ENCODE data around the gene DBT. TPM values are rescaled to one million over a fixed set of nuclear protein-coding genes. Genes with fewer than 3 reads are reported as not detected.
"Not testable (repeated sequence)": the region's sequence is repeated elsewhere in the genome, so short reads cannot be mapped to it uniquely, and the experiment has no call there.

The DBT gene
- total and polyA plus RNA-seq, 2 donors, result 9.0 to 16.9 TPM

DNA sequence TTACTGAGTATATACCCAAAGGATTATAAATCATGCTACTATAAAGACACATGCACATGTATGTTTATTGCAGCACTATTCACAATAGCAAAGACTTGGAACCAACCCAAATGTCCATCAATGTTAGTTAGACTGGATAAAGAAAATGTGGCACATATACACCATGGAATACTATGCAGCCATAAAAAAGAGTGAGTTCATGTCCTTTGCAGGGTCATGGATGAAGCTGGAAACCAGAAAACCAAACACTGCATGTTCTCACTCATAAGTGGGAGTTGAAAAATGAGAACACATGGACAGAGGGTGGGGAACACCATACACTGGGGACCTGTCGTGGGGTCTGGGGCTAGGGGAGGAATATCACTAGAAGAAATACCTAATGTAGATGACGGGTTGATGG, 44.0 kb downstream of the DBT start:
- H3K4me1 ChIP-seq (ENCODE audit: insufficient read depth); H3K27ac ChIP-seq (ENCODE audit: low read depth); DNase-seq (ENCODE audit: extremely low spot score); H3K4me3 ChIP-seq (ENCODE audit: low read depth, low read length); H3K36me3 ChIP-seq (ENCODE audit: insufficient read depth): not testable (repeated sequence)
- WGBS, result 94% methylated on average over 2 of the region's 2 CpGs

DNA sequence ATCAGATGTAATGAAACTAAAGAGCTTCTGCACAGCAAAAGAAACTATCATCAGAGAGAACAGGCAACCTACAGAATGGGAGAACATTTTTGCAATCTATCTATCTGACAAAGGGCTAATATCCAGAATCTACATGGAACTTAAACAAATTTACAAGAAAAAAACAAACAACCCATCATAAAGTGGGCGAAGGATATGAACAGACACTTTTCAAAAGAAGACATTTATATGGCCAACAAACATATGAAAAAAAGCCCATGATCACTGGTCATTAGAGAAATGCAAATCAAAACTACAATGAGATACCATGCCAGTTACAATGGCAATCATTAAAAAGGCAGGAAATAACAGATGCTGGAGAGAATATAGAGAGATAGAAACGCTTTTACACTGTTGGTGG, 44.5 kb downstream of the DBT start:
- not testable (repeated sequence) for H3K4me3 ChIP-seq (ENCODE audit: low read depth, low read length); H3K27ac ChIP-seq (ENCODE audit: low read depth); H3K4me1 ChIP-seq (ENCODE audit: insufficient read depth); H3K36me3 ChIP-seq (ENCODE audit: insufficient read depth); DNase-seq (ENCODE audit: extremely low spot score)
- WGBS, result 98% methylated on average over 2 of the region's 2 CpGs

DNA sequence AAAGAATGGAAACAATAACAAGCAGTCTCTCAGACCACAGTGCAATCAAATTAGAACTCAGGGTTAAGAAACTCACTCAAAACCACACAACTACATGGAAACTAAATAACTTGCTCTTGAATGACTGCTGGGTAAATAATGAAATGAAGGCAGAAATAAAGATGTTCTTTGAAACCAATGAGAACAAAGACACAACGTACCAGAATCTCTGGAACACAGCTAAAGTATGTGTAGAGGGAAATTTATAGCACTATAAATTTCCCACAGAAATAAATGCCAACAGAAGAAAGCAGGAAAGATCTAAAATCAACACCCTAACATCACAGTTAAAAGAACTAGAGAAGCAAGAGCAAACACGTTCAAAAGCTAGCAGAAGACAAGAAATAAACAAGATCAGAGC, 46.9 kb downstream of the DBT start:
- not testable (repeated sequence) for DNase-seq (ENCODE audit: extremely low spot score); H3K4me3 ChIP-seq (ENCODE audit: low read depth, low read length); H3K27ac ChIP-seq (ENCODE audit: low read depth); H3K4me1 ChIP-seq (ENCODE audit: insufficient read depth)
- 30% methylated on average over 2 of the region's 2 CpGs for WGBS
- H3K36me3 ChIP-seq (ENCODE audit: insufficient read depth), result peaks cover 11% of the 10 kb centered on the region

DNA sequence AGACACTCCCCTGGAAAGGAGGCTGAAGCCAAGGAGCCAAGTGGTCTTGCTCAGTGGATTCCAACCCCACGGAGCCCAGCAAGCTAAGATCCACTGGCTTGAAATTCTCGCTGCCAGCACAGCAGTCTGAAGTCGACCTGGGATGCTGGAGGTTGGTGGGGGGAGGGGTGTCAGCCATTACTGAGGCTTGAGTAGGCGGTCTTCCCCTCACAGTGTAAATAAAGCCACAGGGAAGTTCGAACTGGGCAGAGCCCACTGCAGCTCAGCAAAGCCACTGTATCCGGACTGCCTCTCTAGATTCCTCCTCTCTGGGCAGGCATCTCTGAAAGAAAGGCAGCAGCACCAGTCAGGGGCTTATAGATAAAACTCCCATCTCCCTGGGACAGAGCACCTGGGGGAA, 49.6 kb downstream of the DBT start:
- H3K36me3 ChIP-seq (ENCODE audit: insufficient read depth), result peaks cover 11% of the 10 kb centered on the region
- WGBS, result 56% methylated on average over 6 of the region's 6 CpGs

DNA sequence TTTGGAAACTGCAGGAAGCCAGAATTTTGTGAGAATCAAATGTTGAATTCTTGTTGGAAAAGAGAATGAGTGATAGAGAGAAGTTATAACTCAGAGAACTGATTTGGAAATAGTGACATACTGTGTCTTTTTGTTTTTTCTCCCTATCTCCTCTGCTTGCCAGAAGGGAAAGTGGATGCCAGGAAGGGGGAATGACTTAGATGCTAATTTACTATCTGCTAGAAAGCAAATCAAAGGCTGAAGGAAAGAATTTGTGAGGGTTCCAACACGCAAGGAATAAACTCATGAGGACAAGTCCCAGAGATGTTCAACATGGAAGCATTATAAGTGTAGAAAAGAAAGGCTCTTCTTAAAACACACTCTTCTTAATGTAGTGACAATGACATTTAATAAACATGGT, 51.0 kb downstream of the DBT start:
- Histone ChIP-seq H3K27ac (ENCODE audit: low read depth) (no peak overlapping the region), H3K36me3 (ENCODE audit: insufficient read depth) (peaks cover 11% of the 10 kb centered on the region), H3K4me3 (ENCODE audit: low read depth, low read length) (no peak overlapping the region), H3K4me1 (ENCODE audit: insufficient read depth) (no peaks in the 10 kb centered on the region)
- 95% methylated on average over 1 of the region's 1 CpG for WGBS
- no peak for DNase-seq (ENCODE audit: extremely low spot score)

More for the DNA sequence above, 49.6 kb downstream of the DBT start:
- not testable (repeated sequence) for H3K4me1 ChIP-seq (ENCODE audit: insufficient read depth); H3K4me3 ChIP-seq (ENCODE audit: low read depth, low read length); H3K27ac ChIP-seq (ENCODE audit: low read depth); DNase-seq (ENCODE audit: extremely low spot score)

DNA sequence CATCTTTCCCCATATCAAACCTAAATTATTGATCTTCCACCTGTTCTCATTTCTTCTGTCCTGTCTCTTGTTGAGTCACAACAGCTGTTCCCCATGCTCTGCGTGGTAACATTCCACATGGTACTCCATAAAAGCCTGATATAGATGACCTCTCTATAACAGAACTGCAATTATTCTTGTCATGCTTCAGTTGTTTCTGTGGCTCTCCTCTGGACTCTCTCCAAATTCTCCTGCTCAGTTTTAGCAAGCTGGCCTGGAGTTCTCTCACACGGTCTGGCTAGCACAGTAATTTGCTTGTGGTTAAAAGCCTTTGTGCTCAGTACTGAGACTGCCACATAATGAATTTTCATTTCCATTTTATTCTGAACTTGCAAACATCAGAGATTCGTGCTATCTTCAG, 61.0 kb downstream of the DBT start:
- Histone ChIP-seq H3K4me3 (ENCODE audit: low read depth, low read length) (no peak overlapping the region), H3K27ac (ENCODE audit: low read depth) (no peak overlapping the region), H3K4me1 (ENCODE audit: insufficient read depth) (no peaks in the 10 kb centered on the region), H3K36me3 (ENCODE audit: insufficient read depth) (no peaks in the 10 kb centered on the region)
- DNase-seq (ENCODE audit: extremely low spot score), result no peak
- 37% methylated on average over 3 of the region's 3 CpGs for WGBS

DNA sequence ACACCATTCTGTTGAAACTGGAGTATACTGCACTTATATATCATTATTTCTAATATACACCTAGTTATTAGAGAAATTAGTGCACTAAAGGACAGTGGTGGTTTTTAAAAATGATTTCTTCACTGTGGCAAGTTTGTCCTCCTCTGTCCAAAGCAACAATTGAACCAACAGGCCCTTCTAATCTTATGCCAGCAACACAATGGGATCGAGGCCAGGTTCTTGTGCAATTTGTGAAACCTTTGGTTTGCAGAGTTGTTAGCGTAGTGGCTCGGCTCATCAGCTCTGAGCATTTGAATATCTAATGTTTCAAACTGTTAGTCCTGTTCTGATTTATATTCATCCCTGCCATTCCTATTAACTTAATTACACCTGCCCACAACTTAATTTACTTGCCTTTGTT, 61.7 kb downstream of the DBT start:
- DNase-seq (ENCODE audit: extremely low spot score), result no peak
- no peaks in the 10 kb centered on the region for H3K4me1 ChIP-seq (ENCODE audit: insufficient read depth)
- 80% methylated on average over 3 of the region's 3 CpGs for WGBS
- no peaks in the 10 kb centered on the region for H3K36me3 ChIP-seq (ENCODE audit: insufficient read depth)
- no peak overlapping the region for H3K27ac ChIP-seq (ENCODE audit: low read depth)
- H3K4me3 ChIP-seq (ENCODE audit: low read depth, low read length), result no peak overlapping the region

DNA sequence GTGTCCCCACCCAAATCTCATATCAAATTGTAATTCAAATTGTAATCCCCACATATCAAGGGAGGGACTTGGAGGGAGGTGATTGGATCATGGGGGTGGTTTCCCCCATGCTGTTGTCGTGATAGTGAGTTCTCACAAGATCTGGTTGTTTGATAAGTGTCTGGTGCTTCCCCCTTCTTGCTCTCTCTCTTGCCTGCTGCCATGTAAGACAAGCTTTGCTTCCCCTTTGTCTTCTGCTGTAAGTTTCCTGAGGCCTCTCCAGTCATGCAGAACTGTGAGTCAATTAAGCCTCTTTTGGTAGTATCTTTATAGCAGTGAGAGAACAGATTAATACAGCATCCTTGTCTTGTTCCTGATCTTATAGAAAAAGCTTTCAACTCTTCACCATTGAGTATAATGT, 65.1 kb downstream of the DBT start:
- WGBS, result 54% methylated on average over 1 of the region's 1 CpG
- Histone ChIP-seq H3K4me1 (ENCODE audit: insufficient read depth) (no peaks in the 10 kb centered on the region), H3K36me3 (ENCODE audit: insufficient read depth) (no peaks in the 10 kb centered on the region), H3K27ac (ENCODE audit: low read depth) (no peak overlapping the region), H3K4me3 (ENCODE audit: low read depth, low read length) (no peak overlapping the region)
- DNase-seq (ENCODE audit: extremely low spot score), result no peak

DNA sequence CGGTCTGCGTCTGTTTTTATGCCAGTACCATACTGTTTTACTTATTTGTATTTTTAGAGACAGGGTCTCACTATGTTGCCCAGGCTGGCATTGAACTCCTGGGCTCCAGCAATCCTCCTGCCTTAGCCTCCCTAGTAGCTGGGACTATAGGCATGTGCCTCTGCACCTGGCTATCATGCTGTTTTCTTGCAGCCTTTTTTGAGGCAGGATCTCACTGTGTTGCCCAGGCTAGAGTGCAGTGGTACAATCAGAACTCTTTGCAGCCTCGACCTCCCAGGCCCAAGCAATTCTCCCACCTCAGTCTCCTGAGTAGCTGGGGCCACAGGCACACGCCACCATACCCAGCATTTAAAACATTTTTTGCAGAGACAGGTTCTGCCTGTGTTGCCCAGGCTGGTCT, 66.3 kb downstream of the DBT start:
- Histone ChIP-seq H3K36me3 (ENCODE audit: insufficient read depth) (no peaks in the 10 kb centered on the region), H3K27ac (ENCODE audit: low read depth) (no peak overlapping the region), H3K4me3 (ENCODE audit: low read depth, low read length) (no peak overlapping the region), H3K4me1 (ENCODE audit: insufficient read depth) (no peaks in the 10 kb centered on the region)
- no peak for DNase-seq (ENCODE audit: extremely low spot score)
- WGBS, result 94% methylated on average over 4 of the region's 4 CpGs

DNA sequence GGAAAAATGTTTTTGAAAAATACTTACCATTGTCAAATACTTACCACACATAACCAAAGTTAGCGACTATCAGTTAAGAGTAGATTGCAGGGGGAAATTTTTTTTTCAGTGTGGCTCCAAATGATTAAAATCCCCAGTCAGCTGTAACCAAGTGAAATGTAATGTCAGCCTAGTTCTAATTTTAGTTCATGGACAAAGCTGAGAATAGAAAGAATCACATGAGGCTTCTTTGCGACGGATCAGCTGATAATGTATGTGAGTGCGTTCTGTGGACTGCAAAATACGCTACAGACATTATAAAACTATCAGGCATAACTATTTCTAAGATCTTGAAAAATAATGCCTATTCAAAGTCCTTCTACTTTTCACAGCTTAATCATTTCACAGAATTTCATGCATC, 71.5 kb downstream of the DBT start, which contains the start of gene LRRC39:
Gene LRRC39 (minus strand): TSS at position 166 of the 400 bp plus-strand sequence. CDS start 9,740 bp downstream, outside the sequence.
- Histone ChIP-seq H3K36me3 (ENCODE audit: insufficient read depth) (no peaks in the 10 kb centered on the region), H3K4me3 (ENCODE audit: low read depth, low read length) (no peak within 1 kb of the TSS), H3K27ac (ENCODE audit: low read depth) (no peak within 1 kb of the TSS), H3K4me1 (ENCODE audit: insufficient read depth) (no peaks in the 10 kb centered on the region)
- DNase-seq (ENCODE audit: extremely low spot score), result no peak
- 41% methylated on average over 5 of the region's 5 CpGs for WGBS

DNA sequence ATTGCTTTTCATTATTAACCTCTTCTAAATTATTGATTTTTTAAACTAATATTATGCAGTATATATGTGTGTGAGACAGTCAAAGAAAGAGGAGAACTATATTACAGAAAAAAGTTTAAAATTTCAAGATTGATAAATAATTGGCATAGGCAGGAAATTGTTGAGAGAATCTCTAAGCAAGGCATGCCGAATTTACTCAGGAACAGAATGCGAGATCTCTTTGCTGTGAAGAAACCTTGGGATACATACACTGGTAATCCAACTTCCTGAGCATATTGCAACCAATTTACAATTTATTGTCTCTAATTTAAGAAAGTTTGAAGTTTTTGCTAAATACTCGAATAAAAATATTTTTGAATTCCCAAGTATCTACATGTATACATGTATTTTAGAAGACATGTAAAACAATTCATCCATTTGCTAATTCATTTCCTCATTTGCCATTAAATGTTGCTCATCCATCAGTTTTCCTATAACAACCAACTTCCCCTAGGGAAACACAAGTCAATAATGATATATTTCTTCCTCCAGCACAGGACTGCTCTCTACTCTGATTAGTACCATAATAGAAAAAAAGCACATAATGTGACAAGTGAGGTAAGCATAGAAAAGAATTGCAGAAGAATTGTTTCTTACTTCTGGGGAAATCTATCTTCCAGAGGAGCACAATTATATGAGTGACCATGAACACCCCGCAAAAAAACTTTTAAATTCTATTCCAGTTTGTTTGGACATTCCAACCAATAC, 72.2 kb downstream of the DBT start:
- no peak for DNase-seq (ENCODE audit: extremely low spot score)
- Histone ChIP-seq H3K4me1 (ENCODE audit: insufficient read depth) (no peaks in the 10 kb centered on the region), H3K27ac (ENCODE audit: low read depth) (no peak overlapping the region), H3K4me3 (ENCODE audit: low read depth, low read length) (no peak overlapping the region), H3K36me3 (ENCODE audit: insufficient read depth) (no peaks in the 10 kb centered on the region)
- 92% methylated on average over 4 of the region's 4 CpGs for whole genome bisulfite sequencing

DNA sequence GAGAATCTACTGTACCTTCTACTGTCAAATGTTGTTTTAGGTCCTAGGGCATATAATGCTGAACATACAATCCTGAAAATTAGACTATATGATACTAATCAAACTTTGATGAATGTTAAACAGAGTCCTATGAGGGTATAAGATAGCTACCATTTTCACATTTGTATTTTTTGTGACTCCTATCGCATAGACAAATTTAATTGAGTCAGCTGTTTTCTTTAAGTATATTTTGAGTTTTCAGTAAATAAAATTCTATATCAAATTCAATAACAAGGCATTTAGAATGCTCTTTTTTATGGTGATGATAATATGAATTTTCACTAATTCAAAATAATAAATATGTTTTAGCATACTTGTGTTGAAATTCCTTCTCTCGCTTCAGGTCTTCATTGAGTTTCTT, 81.6 kb downstream of the DBT start:
- no peak overlapping the region for H3K4me3 ChIP-seq (ENCODE audit: low read depth, low read length)
- H3K27ac ChIP-seq (ENCODE audit: low read depth), result no peak overlapping the region
- WGBS, result 98% methylated on average over 2 of the region's 2 CpGs
- H3K4me1 ChIP-seq (ENCODE audit: insufficient read depth), result no peaks in the 10 kb centered on the region
- DNase-seq (ENCODE audit: extremely low spot score), result no peak
- no peaks in the 10 kb centered on the region for H3K36me3 ChIP-seq (ENCODE audit: insufficient read depth)

DNA sequence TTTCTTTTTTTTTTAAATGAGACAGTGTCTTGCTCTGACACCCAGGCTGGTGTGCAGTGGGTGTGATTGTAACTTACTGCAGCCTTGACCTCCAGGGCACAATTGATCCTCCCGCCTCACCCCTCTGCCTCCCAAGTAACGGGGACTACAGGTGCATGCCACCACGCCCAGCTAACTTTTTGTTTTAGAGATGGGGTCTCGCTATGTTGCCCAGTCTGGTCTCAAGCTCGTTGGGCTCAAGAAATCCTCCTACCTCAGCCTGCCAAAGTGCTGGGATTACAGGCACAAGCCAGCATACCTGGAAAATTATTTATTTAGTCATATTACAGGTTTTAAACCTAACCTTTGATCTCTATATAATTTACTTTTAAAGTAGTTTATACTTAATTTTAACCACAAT, 84.9 kb downstream of the DBT start:
- Histone ChIP-seq H3K27ac (ENCODE audit: low read depth) (no peak overlapping the region), H3K4me3 (ENCODE audit: low read depth, low read length) (no peak overlapping the region), H3K36me3 (ENCODE audit: insufficient read depth) (no peaks in the 10 kb centered on the region), H3K4me1 (ENCODE audit: insufficient read depth) (no peaks in the 10 kb centered on the region)
- 92% methylated on average over 5 of the region's 5 CpGs for WGBS
- DNase-seq (ENCODE audit: extremely low spot score), result no peak

DNA sequence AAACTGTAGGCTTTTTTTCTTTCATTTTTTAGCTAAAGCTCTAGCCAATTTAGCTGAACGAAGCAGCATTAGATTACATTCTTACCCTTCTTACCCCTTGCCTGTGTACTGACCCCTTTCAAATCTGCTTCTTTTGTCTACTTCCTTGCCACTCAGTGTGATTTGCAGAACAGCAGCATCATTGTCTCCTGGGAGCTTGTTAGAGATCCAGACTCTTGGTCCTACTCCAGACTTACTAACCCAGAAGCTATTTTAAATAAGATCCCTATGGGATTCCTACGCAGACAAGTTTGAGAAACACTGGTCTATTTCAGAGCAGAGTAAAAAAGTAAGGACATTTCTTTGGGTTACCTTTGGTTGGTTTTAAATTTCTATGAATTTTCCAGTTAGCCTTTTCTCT, 85.4 kb downstream of the DBT start:
- DNase-seq (ENCODE audit: extremely low spot score), result no peak
- no peaks in the 10 kb centered on the region for H3K36me3 ChIP-seq (ENCODE audit: insufficient read depth)
- no peak overlapping the region for H3K4me3 ChIP-seq (ENCODE audit: low read depth, low read length)
- no peak overlapping the region for H3K27ac ChIP-seq (ENCODE audit: low read depth)
- 59% methylated on average over 2 of the region's 2 CpGs for WGBS
- H3K4me1 ChIP-seq (ENCODE audit: insufficient read depth), result no peaks in the 10 kb centered on the region

DNA sequence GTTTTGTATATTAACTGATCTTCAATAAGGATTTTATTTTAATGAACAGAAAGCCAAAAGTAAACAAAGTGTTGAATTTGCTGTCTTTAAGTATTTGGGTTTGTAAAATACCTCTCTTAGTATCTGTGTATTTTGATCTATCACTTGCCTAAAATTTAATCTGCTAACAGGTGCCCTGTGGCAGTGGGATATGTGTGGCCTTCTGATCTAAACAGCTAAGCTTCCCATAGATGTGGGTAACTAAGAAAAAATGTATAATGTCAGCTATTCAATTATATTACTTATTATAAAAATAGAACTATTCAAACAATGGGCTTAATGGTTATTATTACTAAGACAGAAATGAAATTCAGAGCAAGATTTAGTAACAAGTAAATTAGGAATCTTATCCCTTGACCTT, 86.8 kb downstream of the DBT start:
- Histone ChIP-seq H3K4me1 (ENCODE audit: insufficient read depth) (no peaks in the 10 kb centered on the region), H3K4me3 (ENCODE audit: low read depth, low read length) (no peak overlapping the region), H3K36me3 (ENCODE audit: insufficient read depth) (no peaks in the 10 kb centered on the region), H3K27ac (ENCODE audit: low read depth) (no peak overlapping the region)
- no peak for DNase-seq (ENCODE audit: extremely low spot score)
